ENCODE results near the gene TRIM65. TPM values are rescaled to one million over a fixed set of nuclear protein-coding genes. Genes with fewer than 3 reads are reported as not detected.

Gene TRIM65
- total and polyA plus RNA-seq, 2 experiments from 2014 or later, result 13.8 to 54.0 TPM

DNA sequence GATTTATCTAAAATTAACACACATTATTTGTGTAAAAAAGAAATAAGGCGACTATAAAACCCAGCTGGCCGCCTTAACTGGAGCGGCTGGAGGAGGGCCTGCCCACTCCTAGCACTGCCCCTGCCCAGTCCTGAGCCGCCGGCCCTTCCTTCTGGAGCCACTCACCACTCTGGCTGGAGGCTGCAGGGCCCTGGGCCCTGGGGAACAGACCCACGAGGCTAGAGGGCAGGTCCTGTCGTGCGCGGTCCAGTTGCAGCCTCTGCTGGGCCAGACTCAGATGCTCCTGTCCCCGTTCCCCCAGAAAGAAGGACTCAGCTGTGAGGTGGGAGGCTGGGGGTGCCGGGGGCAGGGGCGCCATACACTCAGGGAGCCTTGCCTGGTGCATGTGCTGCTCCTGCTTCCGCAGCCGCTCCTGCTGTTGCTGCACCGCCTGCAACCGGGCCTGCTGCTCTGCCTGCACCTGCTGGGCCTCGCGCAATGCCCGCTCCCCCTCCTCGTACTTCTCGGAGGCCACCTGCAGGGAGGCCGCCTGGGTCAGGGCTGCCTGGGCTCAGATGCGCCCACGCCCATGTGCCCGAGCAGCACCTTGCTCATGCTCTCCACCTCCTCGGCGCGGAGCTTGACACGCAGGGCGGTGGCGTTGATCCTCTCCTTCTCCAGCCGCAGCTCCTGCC lies 16.9 kb upstream of the TRIM65 start:
- Histone ChIP-seq H3K27ac (ENCODE audit: low read depth) (no peak overlapping the region), H3K4me2 (no peak overlapping the region), H3K4me3 (no peak overlapping the region), H2AFZ (no peak overlapping the region), H4K20me1 (replicated peaks; ENCODE audit: insufficient read depth) (no peaks in the 10 kb centered on the region), H3K9me2 (ENCODE audit: insufficient read depth) (no peaks in the 10 kb centered on the region), H3K79me2 (replicated peaks; ENCODE audit: insufficient read depth) (no peaks in the 10 kb centered on the region), H3K36me3 (ENCODE audit: insufficient read depth) (no peaks in the 10 kb centered on the region), H3F3A (replicated peaks; ENCODE audit: low read depth) (no peaks in the 10 kb centered on the region), H3K27me3 (ENCODE audit: insufficient read depth) (no peaks in the 10 kb centered on the region), H3K4me1 (ENCODE audit: insufficient read depth) (no peaks in the 10 kb centered on the region; the same call in 1 of the 2 replicates)
- Mint-ChIP-seq H3K9me3 (no peaks in the 10 kb centered on the region), H3K4me3 (no peak overlapping the region), H3K27me3 (ENCODE audit: insufficient read depth, low read depth, poor library complexity) (peaks cover 6% of the 10 kb centered on the region), H3K27ac (no peak overlapping the region), H3K36me3 (ENCODE audit: low read depth) (peaks cover 7% of the 10 kb centered on the region; the same call in 2 of the 3 replicates), H3K4me1 (no peaks in the 10 kb centered on the region; the same call in 2 of the 3 replicates)
- DNase-seq (ENCODE audit: low spot score) (no peak), ATAC-seq (no peak)
- no peak for TF ChIP-seq NANOG (IDR thresholded peaks at IDR 0.05; ENCODE audit: borderline replicate concordance)
- TF ChIP-seq, protein P1, sequence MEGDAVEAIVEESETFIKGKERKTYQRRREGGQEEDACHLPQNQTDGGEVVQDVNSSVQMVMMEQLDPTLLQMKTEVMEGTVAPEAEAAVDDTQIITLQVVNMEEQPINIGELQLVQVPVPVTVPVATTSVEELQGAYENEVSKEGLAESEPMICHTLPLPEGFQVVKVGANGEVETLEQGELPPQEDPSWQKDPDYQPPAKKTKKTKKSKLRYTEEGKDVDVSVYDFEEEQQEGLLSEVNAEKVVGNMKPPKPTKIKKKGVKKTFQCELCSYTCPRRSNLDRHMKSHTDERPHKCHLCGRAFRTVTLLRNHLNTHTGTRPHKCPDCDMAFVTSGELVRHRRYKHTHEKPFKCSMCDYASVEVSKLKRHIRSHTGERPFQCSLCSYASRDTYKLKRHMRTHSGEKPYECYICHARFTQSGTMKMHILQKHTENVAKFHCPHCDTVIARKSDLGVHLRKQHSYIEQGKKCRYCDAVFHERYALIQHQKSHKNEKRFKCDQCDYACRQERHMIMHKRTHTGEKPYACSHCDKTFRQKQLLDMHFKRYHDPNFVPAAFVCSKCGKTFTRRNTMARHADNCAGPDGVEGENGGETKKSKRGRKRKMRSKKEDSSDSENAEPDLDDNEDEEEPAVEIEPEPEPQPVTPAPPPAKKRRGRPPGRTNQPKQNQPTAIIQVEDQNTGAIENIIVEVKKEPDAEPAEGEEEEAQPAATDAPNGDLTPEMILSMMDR (conservative IDR thresholded peaks at IDR 0.05; ENCODE audit: low read depth in 2 of 2), result no peak
- TF ChIP-seq EZH2phosphoT487 (IDR thresholded peaks at IDR 0.05; ENCODE audit: unreplicated experiment), result no peak
- TF ChIP-seq, protein P2, sequence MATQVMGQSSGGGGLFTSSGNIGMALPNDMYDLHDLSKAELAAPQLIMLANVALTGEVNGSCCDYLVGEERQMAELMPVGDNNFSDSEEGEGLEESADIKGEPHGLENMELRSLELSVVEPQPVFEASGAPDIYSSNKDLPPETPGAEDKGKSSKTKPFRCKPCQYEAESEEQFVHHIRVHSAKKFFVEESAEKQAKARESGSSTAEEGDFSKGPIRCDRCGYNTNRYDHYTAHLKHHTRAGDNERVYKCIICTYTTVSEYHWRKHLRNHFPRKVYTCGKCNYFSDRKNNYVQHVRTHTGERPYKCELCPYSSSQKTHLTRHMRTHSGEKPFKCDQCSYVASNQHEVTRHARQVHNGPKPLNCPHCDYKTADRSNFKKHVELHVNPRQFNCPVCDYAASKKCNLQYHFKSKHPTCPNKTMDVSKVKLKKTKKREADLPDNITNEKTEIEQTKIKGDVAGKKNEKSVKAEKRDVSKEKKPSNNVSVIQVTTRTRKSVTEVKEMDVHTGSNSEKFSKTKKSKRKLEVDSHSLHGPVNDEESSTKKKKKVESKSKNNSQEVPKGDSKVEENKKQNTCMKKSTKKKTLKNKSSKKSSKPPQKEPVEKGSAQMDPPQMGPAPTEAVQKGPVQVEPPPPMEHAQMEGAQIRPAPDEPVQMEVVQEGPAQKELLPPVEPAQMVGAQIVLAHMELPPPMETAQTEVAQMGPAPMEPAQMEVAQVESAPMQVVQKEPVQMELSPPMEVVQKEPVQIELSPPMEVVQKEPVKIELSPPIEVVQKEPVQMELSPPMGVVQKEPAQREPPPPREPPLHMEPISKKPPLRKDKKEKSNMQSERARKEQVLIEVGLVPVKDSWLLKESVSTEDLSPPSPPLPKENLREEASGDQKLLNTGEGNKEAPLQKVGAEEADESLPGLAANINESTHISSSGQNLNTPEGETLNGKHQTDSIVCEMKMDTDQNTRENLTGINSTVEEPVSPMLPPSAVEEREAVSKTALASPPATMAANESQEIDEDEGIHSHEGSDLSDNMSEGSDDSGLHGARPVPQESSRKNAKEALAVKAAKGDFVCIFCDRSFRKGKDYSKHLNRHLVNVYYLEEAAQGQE (IDR thresholded peaks at IDR 0.05; ENCODE audit: unreplicated experiment), result no peak
- TF ChIP-seq, protein P3, sequence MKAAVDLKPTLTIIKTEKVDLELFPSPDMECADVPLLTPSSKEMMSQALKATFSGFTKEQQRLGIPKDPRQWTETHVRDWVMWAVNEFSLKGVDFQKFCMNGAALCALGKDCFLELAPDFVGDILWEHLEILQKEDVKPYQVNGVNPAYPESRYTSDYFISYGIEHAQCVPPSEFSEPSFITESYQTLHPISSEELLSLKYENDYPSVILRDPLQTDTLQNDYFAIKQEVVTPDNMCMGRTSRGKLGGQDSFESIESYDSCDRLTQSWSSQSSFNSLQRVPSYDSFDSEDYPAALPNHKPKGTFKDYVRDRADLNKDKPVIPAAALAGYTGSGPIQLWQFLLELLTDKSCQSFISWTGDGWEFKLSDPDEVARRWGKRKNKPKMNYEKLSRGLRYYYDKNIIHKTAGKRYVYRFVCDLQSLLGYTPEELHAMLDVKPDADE (IDR thresholded peaks at IDR 0.05), result no peak
- no peak for TF ChIP-seq POLR2AphosphoS5 (IDR thresholded peaks at IDR 0.05; ENCODE audit: low read depth)
- no peak for TF ChIP-seq ZNF114 (CRISPR knock-in tag; IDR thresholded peaks at IDR 0.05)
- TF ChIP-seq STAT1 (IDR thresholded peaks at IDR 0.05; ENCODE audit: unreplicated experiment), result no peak
- no peak for TF ChIP-seq ZNF331 (CRISPR knock-in tag; IDR thresholded peaks at IDR 0.05; ENCODE audit: low read depth)
- TF ChIP-seq JUNB (IDR thresholded peaks at IDR 0.05; ENCODE audit: unreplicated experiment), result no peak
- TF ChIP-seq CREB1 (CRISPR knock-in tag; IDR thresholded peaks at IDR 0.05; ENCODE audit: low read depth), result no peak
- TF ChIP-seq, protein P4, sequence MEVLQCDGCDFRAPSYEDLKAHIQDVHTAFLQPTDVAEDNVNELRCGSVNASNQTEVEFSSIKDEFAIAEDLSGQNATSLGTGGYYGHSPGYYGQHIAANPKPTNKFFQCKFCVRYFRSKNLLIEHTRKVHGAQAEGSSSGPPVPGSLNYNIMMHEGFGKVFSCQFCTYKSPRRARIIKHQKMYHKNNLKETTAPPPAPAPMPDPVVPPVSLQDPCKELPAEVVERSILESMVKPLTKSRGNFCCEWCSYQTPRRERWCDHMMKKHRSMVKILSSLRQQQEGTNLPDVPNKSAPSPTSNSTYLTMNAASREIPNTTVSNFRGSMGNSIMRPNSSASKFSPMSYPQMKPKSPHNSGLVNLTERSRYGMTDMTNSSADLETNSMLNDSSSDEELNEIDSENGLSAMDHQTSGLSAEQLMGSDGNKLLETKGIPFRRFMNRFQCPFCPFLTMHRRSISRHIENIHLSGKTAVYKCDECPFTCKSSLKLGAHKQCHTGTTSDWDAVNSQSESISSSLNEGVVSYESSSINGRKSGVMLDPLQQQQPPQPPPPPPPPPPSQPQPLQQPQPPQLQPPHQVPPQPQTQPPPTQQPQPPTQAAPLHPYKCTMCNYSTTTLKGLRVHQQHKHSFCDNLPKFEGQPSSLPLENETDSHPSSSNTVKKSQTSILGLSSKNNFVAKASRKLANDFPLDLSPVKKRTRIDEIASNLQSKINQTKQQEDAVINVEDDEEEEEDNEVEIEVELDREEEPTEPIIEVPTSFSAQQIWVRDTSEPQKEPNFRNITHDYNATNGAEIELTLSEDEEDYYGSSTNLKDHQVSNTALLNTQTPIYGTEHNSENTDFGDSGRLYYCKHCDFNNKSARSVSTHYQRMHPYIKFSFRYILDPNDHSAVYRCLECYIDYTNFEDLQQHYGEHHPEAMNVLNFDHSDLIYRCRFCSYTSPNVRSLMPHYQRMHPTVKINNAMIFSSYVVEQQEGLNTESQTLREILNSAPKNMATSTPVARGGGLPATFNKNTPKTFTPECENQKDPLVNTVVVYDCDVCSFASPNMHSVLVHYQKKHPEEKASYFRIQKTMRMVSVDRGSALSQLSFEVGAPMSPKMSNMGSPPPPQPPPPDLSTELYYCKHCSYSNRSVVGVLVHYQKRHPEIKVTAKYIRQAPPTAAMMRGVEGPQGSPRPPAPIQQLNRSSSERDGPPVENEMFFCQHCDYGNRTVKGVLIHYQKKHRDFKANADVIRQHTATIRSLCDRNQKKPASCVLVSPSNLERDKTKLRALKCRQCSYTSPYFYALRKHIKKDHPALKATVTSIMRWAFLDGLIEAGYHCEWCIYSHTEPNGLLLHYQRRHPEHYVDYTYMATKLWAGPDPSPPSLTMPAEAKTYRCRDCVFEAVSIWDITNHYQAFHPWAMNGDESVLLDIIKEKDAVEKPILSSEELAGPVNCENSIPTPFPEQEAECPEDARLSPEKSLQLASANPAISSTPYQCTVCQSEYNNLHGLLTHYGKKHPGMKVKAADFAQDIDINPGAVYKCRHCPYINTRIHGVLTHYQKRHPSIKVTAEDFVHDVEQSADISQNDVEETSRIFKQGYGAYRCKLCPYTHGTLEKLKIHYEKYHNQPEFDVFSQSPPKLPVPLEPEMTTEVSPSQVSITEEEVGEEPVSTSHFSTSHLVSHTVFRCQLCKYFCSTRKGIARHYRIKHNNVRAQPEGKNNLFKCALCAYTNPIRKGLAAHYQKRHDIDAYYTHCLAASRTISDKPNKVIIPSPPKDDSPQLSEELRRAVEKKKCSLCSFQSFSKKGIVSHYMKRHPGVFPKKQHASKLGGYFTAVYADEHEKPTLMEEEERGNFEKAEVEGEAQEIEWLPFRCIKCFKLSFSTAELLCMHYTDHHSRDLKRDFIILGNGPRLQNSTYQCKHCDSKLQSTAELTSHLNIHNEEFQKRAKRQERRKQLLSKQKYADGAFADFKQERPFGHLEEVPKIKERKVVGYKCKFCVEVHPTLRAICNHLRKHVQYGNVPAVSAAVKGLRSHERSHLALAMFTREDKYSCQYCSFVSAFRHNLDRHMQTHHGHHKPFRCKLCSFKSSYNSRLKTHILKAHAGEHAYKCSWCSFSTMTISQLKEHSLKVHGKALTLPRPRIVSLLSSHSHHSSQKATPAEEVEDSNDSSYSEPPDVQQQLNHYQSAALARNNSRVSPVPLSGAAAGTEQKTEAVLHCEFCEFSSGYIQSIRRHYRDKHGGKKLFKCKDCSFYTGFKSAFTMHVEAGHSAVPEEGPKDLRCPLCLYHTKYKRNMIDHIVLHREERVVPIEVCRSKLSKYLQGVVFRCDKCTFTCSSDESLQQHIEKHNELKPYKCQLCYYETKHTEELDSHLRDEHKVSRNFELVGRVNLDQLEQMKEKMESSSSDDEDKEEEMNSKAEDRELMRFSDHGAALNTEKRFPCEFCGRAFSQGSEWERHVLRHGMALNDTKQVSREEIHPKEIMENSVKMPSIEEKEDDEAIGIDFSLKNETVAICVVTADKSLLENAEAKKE (CRISPR knock-in tag; IDR thresholded peaks at IDR 0.05), result no peak
- TF ChIP-seq EZH2 (IDR thresholded peaks at IDR 0.05; ENCODE audit: low read depth, unreplicated experiment), result no peak
